RKO (cell line): ENCODE results near the gene SCARB2.
A peak's percentile ranks its signal among the peaks of the same experiment; 100 is the strongest.

Experiments used
- DNase-seq: peaks from one replicate; pipeline ENCODE4 v3.0.0-alpha.2; 2016; ENCODE audit warnings: low spot score

SCARB2 gene

DNA sequence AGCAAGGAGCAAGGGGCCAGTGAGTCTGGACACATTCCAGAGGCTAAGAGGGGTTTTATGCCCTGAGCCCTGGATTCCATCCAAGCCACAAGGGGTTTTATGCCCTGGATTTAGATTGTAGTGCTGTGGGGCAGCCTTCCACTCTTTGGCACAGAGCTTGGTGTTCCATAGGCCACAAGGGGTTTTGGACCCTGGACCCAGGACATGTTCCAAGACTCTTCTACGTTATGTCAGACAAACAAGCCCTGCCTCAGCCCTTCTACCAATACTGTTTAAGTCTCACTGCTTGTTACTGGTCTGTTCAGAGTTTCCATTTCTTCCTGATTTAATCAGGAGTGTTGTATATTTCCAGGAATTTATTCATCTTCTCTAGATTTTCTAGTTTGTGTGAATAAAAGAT is 12.8 kb upstream of the SCARB2 start:
- no peak for DNase-seq

GRCh38 chr4:76224171-76224570 is 10.5 kb upstream of the SCARB2 start:
- DNase-seq = no peak

DNA sequence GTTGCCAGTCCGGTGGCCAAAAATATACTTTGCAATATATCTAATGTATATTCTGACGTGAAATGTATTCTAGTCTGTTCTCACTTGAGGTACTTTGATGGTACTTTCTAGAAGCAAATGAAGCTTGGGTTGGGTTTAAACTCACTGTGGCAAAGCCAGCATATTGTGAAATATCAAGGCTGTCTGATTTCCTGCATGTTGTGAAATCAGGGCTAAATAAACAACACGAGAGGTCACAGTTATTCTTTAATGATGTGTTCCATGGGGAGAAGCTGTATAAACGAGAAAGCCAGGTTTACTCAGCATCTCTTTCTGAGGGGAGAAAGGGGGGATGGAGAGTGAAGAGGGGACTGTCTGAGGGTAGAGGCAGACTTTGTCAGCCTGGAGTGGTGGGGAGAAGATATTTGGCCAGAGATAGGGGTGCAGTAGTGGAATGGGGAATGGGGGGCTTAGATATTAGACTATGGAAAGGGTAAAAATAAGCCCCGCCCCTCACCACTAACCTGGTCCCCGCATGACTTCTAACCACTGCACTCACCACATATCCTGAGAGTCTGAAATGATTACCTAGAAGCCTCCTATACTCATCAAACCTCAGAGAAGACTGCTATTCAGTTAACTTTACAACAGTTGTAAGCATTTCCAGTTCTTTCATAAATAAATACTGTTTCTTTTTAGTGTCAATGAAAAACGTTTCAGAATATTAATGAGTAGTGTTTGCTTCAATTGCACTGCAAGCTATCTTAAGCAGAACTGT is 5.9 kb upstream of the SCARB2 start:
- DNase-seq = no peak

- no peak for DNase-seq
Observed at GRCh38 chr4:76216975-76217814, 3.6 kb upstream of the SCARB2 start.

- DNase-seq = no peak
Observed at GRCh38 chr4:76216524-76216923, 2.9 kb upstream of the SCARB2 start.

DNA sequence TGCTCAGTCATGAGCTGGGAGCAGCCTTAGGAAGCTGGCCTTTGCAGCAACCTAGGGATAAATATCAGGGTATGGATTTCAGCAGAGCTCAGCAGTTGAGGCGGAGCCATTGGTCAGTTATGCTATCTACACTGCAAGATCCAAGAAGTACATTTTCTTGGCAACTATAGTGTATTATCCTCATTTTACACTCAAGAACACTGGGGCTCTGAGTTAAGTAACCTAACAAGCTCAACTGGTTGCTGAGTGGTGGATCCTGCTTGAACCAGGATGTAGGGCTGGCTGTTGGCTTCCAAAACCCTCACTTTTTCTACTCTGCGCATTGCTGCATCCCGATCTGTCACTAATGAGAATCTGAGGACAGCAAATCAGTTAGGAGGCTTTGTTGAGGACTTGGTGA is 1.5 kb upstream of the SCARB2 start:
- DNase-seq = no peak

- DNase-seq = no peak
Observed at GRCh38 chr4:76214177-76214675, 602 bp upstream of the SCARB2 start.

- peak; percentile 62 for DNase-seq
Observed at GRCh38 chr4:76212851-76213414, 691 bp downstream of the SCARB2 start.

DNA sequence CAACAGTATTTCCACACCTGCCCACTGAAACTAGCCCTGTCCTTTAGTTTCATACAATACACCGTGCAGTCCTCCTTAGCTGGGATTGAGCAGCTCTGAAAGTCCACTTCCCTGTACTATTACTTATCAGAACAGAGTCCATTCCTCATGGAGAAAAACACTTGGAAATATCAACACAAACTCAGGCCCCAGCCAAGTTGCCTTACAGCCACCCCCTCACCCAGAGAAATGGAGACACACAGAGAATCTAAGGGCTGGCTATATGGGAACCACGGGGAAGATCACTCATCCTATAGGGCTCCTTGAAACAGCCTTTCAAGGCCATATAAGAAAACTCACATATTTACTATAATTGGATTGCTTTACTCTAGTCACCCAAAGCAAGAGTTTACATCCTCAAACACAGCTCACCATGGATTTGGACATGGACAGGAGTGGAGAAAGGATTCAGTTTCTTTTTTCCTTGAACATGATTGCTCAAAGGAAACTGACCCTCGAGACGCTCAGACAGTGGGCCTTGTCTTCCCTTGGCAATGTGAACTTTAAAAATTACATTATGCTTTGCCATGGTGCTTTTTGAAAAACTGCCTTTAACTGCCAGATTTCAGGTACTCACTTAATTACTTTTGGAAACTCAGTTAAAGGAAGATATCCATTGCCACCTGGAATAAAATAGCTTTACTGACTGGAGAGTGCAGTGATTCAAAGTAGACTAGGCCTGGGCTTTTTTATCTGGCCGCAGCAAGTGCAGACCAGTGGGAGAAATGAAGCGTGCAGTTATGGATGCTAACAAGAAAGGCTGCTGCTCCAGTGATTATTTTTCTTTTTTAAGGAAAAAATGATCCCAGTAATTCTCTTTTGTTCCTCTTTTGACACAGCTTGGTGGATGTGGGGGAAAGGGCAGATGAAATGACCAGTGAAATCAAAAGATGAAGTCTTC is 1.6 kb downstream of the SCARB2 start:
- DNase-seq = peak; percentile 27

- no peak for DNase-seq
Observed at GRCh38 chr4:76210452-76210851, 3.2 kb downstream of the SCARB2 start.

- DNase-seq = no peak
Observed at GRCh38 chr4:76209881-76210280, 3.7 kb downstream of the SCARB2 start.

- peak; percentile 94 for DNase-seq
Observed at GRCh38 chr4:76208005-76208765, 5.4 kb downstream of the SCARB2 start.

DNA sequence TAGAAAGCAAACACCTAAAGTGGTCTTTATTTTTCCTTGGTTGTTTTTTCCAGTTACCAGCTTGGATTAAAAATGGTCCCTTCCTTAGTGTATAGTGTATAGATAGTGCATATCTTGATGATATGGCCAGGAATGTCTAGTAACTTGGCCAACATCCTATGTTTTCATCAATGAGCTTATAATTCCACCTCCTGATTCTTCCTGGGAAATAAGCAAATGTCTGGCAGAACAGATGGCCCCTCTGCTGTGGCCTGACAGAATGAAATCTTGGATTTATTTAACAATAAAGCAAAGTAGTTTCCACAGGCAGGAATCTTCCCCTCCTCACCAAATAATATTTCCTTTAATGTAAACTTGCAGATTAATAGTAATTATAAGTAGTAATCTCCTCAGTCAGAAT is 6.1 kb downstream of the SCARB2 start:
- DNase-seq = no peak

DNA sequence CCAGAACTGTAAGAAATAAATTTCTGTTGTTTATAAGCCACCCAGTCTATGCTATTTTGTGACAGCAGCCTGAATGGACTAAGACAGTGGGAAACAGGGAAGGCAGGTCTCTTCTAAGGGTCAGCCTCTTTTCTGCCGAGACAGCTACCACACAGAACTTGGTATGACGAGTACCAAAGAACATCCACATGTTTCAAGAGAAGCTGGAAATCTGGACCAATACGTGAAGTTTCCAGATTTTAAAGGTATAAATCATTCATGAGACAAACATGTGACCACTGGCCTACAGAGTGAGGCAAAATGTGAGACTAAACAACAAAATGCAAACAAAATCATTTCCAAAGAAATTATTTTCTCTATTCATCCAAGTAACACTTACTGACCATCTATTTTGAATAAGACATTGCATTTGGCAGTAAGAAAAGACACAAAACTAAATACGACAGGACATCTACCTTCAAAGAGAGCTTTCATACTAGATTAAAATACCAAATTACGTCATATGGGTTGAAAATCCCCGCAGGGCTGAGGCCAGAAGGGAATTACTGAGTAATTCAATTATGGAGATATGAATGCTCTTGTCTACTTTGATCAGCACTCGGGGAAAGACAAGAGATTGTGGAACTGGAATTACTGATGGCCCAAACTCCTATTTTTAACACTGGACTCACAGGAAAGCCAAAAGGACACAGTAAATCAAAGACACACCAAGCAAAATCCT is 7.2 kb downstream of the SCARB2 start:
- no peak for DNase-seq

DNA sequence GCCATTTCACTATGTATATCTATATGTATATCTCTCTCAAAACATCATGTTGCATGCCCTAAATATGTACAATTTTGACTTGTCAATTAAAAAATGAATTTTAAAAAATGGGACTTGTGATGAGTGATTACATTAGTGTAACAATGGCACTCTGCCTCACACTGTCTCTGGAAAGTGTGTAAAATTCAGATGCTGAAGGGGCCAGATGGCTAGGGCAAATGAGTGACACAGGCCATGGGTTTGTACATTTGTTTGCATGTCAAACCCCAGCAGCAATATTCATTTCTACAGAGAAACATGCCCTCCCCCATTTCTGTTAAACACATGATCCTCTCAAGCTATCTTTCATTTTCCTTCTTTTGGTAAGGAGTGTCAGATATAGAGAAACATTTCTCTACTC is 8.1 kb downstream of the SCARB2 start:
- no peak for DNase-seq

GRCh38 chr4:76204936-76205335 is 8.7 kb downstream of the SCARB2 start:
- DNase-seq = no peak

GRCh38 chr4:76203541-76203940 is 10.1 kb downstream of the SCARB2 start:
- no peak for DNase-seq

GRCh38 chr4:76201276-76201675 is 12.3 kb downstream of the SCARB2 start:
- DNase-seq = no peak

DNA sequence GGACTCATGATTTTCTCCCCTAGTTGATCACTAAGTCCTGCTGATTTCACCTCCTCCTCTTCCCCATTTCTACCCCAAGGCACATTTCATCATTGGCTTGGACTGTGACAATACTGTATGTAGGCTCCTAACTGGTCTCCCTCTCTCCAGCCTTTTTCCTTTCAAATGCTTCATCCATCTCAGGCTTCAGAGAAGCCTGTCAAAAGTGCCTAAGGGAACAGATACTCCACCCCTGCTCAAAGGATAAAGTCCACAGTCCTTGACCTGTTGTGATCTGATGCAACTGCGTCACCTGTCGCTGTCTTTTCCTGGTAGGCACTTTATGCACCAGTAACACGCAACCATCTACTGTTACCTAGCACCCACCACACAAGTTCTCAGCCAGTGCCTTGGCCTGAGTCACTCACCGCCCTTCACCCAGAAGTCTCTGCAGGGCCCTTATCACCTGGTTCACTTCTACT is 12.8 kb downstream of the SCARB2 start:
- DNase-seq = no peak

DNA sequence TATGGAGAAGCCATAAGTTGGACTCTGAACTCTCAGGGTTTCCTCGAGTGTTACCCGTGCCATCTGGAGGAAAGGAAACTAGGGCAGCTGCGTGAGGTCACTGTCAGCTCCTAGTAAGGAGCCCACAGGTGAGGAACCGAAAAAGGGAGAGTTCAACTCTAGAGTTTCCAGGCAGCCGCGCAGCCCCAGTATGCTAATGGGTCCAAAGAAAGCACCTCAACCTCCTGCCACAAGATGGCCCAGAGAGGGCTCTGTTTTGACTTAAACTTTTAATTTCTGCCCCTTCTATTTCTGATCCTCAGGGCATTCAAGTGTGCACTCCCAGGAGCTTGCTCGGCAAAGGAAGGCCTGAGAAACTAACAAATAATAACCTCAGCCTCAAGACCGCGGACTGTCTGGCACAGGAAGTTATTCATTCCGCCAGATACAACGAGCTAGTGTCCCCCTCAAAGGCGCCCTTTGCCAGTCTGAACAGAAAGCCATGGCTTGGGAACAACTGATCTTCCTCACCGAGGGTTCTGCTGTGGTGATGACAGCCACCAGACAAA is 13.9 kb downstream of the SCARB2 start:
- DNase-seq = no peak
